T-helper 1 cell (primary cell): ENCODE data around the gene RAI14.
A peak's percentile ranks its signal among the peaks of the same experiment; 100 is the strongest.

Experiments
- DNase-seq, 5 donors: peaks; one replicate each; pipeline ENCODE4 v3.0.0-alpha.2; 2012 to 2020
- total RNA-seq, 4 donors: gene quantifications; one replicate each; lab custom pipeline; 2026; lab: John Stamatoyannopoulos, UW

The RAI14 gene
- 0.93 to 4.8 (median 2.8) reads per million in 4 donors for total RNA-seq

GRCh38 chr5:34656001-34656699 lies at the start of gene RAI14:
TSS of gene RAI14 (plus strand) at chr5:34656328. CDS start at chr5:34686920, 30,592 bp downstream.
- peak in 1 of 5 donors; percentile 27 for DNase-seq

DNA sequence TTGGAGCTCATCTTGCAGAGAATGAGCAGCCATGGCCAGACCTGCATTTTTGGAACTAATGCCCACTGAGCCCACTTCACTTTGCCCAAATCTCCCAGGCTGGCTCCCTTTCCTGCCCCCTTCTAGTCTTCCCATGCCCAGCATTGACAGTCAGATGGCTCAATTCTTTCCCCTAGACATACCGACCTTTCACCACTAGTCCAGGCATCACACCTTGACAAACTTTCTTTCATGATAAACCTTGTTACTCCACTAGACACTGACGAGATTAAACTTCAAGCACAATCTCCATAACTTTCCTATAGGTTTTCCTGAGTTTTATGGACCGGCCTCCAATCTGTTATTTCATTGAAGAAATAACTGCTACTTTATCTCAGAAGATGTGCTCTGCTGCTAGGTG lies 47.8 kb upstream of the RAI14 start:
- no peak for DNase-seq

GRCh38 chr5:34608859-34609648 lies 47.1 kb upstream of the RAI14 start:
- DNase-seq, result no peak

GRCh38 chr5:34609951-34610441 lies 46.1 kb upstream of the RAI14 start:
- no peak for DNase-seq

DNA sequence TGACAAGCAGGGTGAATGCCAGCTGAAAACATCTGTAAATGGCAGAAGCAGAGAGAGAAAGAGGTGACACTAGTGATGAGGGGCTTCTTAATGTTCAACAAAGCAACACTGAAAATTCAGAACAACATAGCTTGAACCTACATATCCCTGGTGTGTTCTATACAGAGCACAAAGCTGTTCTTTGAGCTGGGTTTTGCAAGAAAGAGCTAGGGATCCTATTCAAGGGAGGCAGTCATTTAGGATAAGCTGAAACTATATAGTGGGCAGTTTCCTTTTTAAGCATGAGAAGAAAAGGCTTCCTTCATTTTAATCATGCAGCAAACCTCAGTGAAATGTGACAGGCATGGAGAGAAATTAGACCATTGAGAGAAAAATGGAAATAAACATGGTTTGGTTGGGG lies 45.6 kb upstream of the RAI14 start:
- no peak for DNase-seq

- no peak for DNase-seq
Measured at GRCh38 chr5:34611464-34612415, 44.4 kb upstream of the RAI14 start.

GRCh38 chr5:34616651-34617050 lies 39.5 kb upstream of the RAI14 start:
- no peak for DNase-seq

- DNase-seq, result no peak
Measured at GRCh38 chr5:34618371-34619065, 37.6 kb upstream of the RAI14 start.

- no peak for DNase-seq
Measured at GRCh38 chr5:34620185-34620584, 35.9 kb upstream of the RAI14 start.

DNA sequence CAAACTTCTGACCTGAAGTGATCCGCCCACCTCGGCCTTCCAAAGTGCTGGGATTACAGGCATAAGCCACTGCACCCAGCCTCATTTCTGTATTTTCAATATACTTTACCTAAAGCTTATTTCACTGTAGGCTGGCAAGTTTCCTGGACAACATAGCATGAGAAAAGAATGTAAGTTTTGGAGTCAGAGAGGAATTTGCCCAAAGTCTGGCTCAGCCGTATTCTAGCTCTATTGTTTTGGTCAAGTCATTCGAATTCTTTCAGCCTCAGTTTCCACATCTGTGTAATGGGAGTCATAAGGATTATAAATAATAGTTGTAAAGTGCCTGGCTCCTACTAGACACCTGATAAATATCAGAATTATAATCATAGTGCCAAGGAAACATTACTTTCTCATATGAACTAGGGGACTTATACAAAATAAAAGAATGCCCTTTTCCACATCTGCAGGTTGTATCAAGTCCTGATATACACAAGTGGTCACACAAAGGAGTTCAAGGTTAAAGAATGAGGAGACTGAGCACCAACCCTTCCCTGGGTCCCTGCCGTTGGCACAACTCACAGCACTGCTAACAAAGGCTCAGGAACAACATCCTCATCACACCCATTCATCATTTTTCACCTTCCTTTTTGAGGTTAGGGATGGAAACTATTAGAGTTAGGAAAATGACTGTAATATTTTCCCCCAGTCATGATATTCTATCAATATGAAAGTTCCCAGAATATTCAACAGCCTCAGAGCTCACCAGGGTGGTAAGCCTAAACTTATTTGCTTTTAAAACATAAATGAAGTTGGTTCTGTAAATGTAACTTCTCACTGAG lies 34.6 kb upstream of the RAI14 start:
- DNase-seq, result no peak

GRCh38 chr5:34622098-34622400 lies 34.1 kb upstream of the RAI14 start:
- no peak for DNase-seq

DNA sequence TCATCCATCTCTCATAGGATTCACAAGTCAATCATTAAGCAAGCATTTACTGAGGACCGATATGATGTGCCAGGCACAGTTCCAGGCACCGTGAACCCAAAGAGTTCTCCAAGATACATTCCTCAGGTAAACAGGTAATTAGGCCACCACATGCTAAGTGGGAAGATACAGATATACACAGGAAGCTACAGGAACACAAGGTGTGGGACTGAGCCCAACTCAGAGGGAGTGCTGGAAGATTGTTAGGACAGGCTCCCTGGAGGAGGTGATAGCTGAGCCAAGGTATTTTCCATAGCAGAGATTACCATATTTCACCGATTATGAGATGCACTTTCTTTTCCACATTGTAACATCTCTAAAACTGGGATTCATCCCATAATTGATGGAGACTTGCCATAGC lies 31.4 kb upstream of the RAI14 start:
- no peak for DNase-seq

DNA sequence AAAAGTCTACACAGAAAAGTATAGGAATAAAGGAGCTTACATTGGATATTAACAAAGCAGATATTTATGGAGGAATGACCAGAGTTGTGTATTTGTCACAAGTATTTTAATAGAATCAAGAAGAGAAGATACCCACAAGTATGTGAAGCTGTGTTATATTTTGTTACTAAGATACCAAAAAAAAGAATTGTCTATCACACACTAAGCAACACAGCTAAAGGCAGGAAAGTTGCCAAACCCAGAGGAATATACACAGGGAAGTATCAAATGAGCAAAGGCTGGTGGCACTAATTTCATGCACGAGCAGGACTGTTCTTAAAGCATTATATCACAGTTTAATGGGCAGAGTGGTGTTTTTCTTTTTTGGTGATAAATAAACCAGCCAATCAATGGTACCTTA lies 30.9 kb upstream of the RAI14 start:
- DNase-seq, result no peak

GRCh38 chr5:34626036-34626435 lies 30.1 kb upstream of the RAI14 start:
- no peak for DNase-seq

DNA sequence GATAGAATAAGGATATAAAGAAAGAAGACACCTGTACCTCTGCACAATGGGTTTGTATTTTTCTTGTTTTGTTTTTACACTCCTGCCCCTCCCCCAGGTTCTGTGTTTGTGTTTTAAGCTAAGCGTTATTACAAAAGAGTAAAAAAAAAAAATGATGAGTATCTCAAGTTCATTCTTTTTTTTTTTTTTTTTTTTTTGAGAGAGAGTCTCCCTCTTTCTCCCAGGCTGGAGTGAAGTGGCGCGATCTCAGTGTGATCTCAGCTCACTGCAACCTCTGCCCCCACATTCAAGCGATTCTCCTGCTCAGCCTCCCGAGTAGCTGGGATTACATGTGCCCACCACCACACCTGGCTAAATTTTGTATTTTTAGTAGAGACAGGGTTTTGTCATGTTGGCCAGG lies 29.4 kb upstream of the RAI14 start:
- no peak for DNase-seq

- no peak for DNase-seq
Measured at GRCh38 chr5:34627794-34628193, 28.3 kb upstream of the RAI14 start.

- DNase-seq, result no peak
Measured at GRCh38 chr5:34628373-34628772, 27.8 kb upstream of the RAI14 start.

DNA sequence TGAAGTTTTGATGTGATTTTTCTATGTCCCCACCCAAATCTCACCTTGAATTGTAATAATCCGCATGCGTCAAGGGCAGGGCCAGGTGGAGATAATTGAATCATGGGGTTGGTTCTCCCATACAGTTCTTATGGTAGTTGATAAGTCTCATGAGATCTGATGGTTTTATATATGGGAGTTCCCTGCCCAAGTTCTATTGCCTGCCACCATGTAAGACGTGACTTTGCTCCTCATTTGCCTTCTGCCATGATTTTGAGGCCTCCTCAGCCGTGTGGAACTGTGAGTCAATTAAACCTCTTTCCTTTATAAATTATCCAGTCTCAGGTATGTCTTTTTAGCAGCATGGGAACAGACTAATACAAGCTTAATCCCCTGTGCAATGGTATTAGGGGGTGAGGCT lies 25.5 kb upstream of the RAI14 start:
- no peak for DNase-seq

DNA sequence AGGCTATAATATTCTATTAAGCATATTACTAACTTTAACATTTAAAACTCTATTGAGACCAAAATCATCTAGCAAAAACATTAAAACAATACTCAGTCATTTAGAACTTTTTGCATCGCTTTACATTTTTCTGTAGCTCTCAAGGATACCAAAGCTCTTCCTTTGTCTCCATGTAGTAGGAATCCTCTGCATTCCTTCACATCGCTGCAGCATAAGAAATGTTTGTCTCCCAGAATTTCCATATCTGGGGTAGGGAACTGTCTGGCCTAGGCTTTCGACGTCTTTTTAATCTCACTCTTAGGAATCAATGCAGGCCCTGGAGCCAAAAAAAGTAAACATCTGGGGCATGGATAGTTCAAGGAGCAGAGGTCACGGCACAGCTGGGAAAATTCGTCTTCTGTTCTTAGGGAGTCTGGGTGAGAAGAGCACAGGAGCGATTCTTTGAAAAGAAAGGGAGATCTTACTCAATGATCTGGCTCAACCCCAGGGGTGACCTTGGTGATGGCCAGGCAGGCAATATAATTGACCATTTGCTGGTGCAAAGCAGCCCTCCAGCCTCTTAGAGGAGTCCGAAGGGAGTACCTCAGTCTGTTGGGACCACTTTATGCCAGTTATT lies 23.2 kb upstream of the RAI14 start:
- no peak for DNase-seq

DNA sequence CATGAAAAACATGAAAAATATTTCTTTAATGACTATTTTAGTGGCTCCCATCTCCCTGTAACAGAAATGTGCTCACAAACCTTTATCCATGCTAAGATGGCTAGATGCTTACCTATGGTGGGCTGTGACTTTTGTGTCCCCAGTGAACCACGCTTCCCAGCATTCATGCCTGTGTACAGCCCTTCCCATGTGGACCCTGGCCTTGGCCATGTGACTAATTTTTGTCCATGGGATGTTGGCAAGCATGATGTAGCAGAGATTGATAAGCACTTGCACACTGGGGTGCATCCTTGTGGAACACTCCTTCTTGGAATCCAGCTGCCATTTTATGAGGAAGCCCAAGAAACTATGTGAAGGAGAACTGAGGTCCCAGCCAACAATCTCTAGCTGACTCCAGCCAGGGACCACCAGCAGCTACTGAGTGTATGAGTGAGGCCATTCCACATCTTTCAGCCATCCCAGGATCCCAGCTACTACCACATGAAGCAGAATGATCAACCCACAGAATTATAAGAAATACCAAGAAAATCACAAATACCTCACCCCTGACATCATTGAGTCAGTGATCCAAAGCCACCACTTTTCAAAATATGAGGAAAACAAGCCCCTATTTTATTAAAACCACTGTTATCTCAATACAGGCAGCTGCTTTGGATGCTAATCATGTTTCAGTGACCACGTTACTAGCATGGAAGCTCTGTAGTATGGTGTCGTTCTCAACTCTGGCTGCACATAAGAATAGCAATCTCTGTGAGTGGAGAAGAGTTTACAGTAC lies 16.1 kb upstream of the RAI14 start:
- no peak for DNase-seq
